IMR-90 (cell line): ENCODE data around the gene TDRD12. TPM values are rescaled to one million over a fixed set of nuclear protein-coding genes. Genes with fewer than 3 reads are reported as not detected.

Source experiments
- ATAC-seq: fragments of 200-7000 bp; cut with Tn5 transposase; 2 replicates; pipeline ENCODE4 v1.9.1; 2020; ENCODE audit warnings: low read depth, mild to moderate bottlenecking, moderate library complexity
- BruUV-seq: library from RNA; stranded (reverse); fragments of 400-500 nt; replicated peaks from 2 replicates; lab custom pipeline; 2021; lab: Mats Ljungman, UMichigan
- CTCF ChIA-PET: fragments of 300-600 bp; formaldehyde crosslinking; extraction: SDS; loops from one replicate; lab custom pipeline; 2021; ENCODE audit warnings: antibody characterized with exemption; lab: Yijun Ruan, JAX
- POLR2A ChIA-PET: fragments of 300-600 bp; sonication (Branson Sonifier 250); formaldehyde crosslinking; loops from one replicate; lab custom pipeline; 2022; ENCODE audit warnings: antibody characterized with exemption; ENCODE audit not compliant: unreplicated experiment; lab: Charles Lee
- DNase-seq: peaks from one replicate; pipeline ENCODE4 v3.0.0; 2013
- H2AFZ ChIP-seq: replicated peaks from 2 replicates; pipeline ENCODE3; 2013; ENCODE audit warnings: low read length, mild to moderate bottlenecking; ENCODE audit not compliant: poor library complexity
- H2AK5ac ChIP-seq: 2 replicates; pipeline ENCODE4 v1.6.1; 2013; ENCODE audit warnings: low read depth, low read length, inconsistent platforms
- H2AK9ac ChIP-seq: replicated peaks from 2 replicates; pipeline ENCODE3; 2013; ENCODE audit warnings: mild to moderate bottlenecking, low read depth, low read length, moderate library complexity; ENCODE audit not compliant: poor library complexity
- H2BK120ac ChIP-seq: 2 replicates; pipeline ENCODE4 v1.6.1; 2013; ENCODE audit warnings: low read depth, low read length, inconsistent platforms
- H2BK15ac ChIP-seq: 3 replicates; pipeline ENCODE4 v1.6.1; 2013; ENCODE audit warnings: low read depth, low read length, inconsistent platforms
- H2BK20ac ChIP-seq: 2 replicates; pipeline ENCODE4 v1.6.1; 2013; ENCODE audit warnings: low read depth, mild to moderate bottlenecking, inconsistent platforms, low read length, moderate library complexity
- H2BK5ac ChIP-seq: 2 replicates; pipeline ENCODE4 v1.6.1; 2013; ENCODE audit warnings: mild to moderate bottlenecking, low read depth, low read length, inconsistent platforms; ENCODE audit not compliant: poor library complexity, severe bottlenecking
- H3K14ac ChIP-seq: replicated peaks from 2 replicates; pipeline ENCODE4 v1.6.1; 2013; ENCODE audit warnings: low read depth, low read length, inconsistent platforms
- H3K18ac ChIP-seq: 2 replicates; pipeline ENCODE4 v1.6.1; 2013; ENCODE audit warnings: low read depth, low read length, control low read depth
- H3K23ac ChIP-seq: 2 replicates; pipeline ENCODE4 v1.6.1; 2013; ENCODE audit warnings: low read depth, low read length, inconsistent platforms
- H3K27ac ChIP-seq: 2 replicates; pipeline ENCODE4 v1.5.1; 2013; ENCODE audit warnings: mild to moderate bottlenecking, control low read depth, low read length; ENCODE audit not compliant: insufficient read depth
- H3K27me3 ChIP-seq: 2 replicates; pipeline ENCODE4 v1.6.1; 2013; ENCODE audit warnings: low read length; ENCODE audit not compliant: control insufficient read depth, insufficient read depth
- H3K36me3 ChIP-seq: 2 replicates; pipeline ENCODE4 v1.6.1; 2013; ENCODE audit warnings: low read length, mixed read lengths; ENCODE audit not compliant: control insufficient read depth, insufficient read depth
- H3K4ac ChIP-seq: 2 replicates; pipeline ENCODE4 v1.6.1; 2013; ENCODE audit warnings: low read depth, low read length, inconsistent platforms
- H3K4me1 ChIP-seq: 2 replicates; pipeline ENCODE4 v1.6.1; 2013; ENCODE audit warnings: low read length, mixed read lengths; ENCODE audit not compliant: control insufficient read depth, insufficient read depth
- H3K4me2 ChIP-seq: 2 replicates; pipeline ENCODE4 v1.6.1; 2013; ENCODE audit warnings: low read depth, mild to moderate bottlenecking, control low read depth, low read length, moderate library complexity
- H3K4me3 ChIP-seq: 2 replicates; pipeline ENCODE4 v1.5.1; 2013; ENCODE audit warnings: low read depth, mild to moderate bottlenecking, control low read depth, low read length, moderate library complexity; ENCODE audit not compliant: insufficient read depth
- H3K56ac ChIP-seq: 2 replicates; pipeline ENCODE4 v1.6.1; 2013; ENCODE audit warnings: low read length, inconsistent platforms; ENCODE audit not compliant: insufficient read depth; ENCODE audit errors: extremely low read depth
- H3K79me1 ChIP-seq, 2 experiments: 2 replicates each; pipeline ENCODE4 v1.6.1; 2013; ENCODE audit warnings: low read length in 2 of 2, inconsistent platforms in 1 of 2, low read depth in 1 of 2
- H3K9ac ChIP-seq: 2 replicates; pipeline ENCODE4 v1.6.1; 2013; ENCODE audit warnings: low read depth, low read length, control low read depth
- H3K9me1 ChIP-seq: 2 replicates; pipeline ENCODE4 v1.6.1; 2013; ENCODE audit warnings: low read length, inconsistent platforms; ENCODE audit not compliant: insufficient read depth
- H3K9me3 ChIP-seq: 2 replicates; pipeline ENCODE4 v1.6.1; 2013; ENCODE audit warnings: low read length; ENCODE audit not compliant: control insufficient read depth, insufficient read depth
- H4K20me1 ChIP-seq: 2 replicates; pipeline ENCODE4 v1.6.1; 2013; ENCODE audit warnings: low read length, inconsistent platforms; ENCODE audit not compliant: insufficient read depth
- H4K5ac ChIP-seq: 2 replicates; pipeline ENCODE4 v1.6.1; 2013; ENCODE audit warnings: mild to moderate bottlenecking, low read depth, low read length, control low read depth
- H4K8ac ChIP-seq, 2 experiments: 2 replicates each; pipeline ENCODE4 v1.6.1; 2013; ENCODE audit warnings: low read depth in 2 of 2, low read length in 2 of 2, control low read depth in 1 of 2, inconsistent platforms in 1 of 2
- H4K91ac ChIP-seq: 2 replicates; pipeline ENCODE4 v1.6.1; 2013; ENCODE audit warnings: low read depth, low read length, inconsistent platforms; ENCODE audit not compliant: insufficient read depth
- CEBPB ChIP-seq: IDR thresholded peaks from 2 replicates; pipeline ENCODE4 v1.6.1; 2012; ENCODE audit warnings: low read depth, low read length, improper control_type of control experiment
- CHD1 ChIP-seq: IDR thresholded peaks from 2 replicates; pipeline ENCODE4 v1.6.1; 2012; ENCODE audit warnings: low read depth, low read length, improper control_type of control experiment
- FOS ChIP-seq: fragments of 150-350 bp; IDR thresholded peaks from 2 replicates; pipeline ENCODE4 v1.6.1; 2016; ENCODE audit warnings: low read depth, low read length
- MAFK ChIP-seq: IDR thresholded peaks from 2 replicates; pipeline ENCODE4 v1.6.1; 2012; ENCODE audit warnings: low read depth, low read length, improper control_type of control experiment
- RAD21 ChIP-seq: IDR thresholded peaks from 2 replicates; pipeline ENCODE4 v1.6.1; 2012; ENCODE audit warnings: low read length, improper control_type of control experiment
- RCOR1 ChIP-seq: IDR thresholded peaks from 2 replicates; pipeline ENCODE4 v1.6.1; 2012; ENCODE audit warnings: mild to moderate bottlenecking, low read length, improper control_type of control experiment; ENCODE audit not compliant: insufficient replicate concordance
- SMC3 ChIP-seq: fragments of 150-350 bp; IDR thresholded peaks from 2 replicates; pipeline ENCODE4 v1.6.1; 2016; ENCODE audit warnings: low read depth, mild to moderate bottlenecking, antibody characterized with exemption, low read length, moderate library complexity
- WGBS, 2 experiments: methylation state at CpG; one replicate each; pipeline versions ENCODE4 v1.1.5 to v1.1.7; 2013; ENCODE audit warnings: missing lambda C conversion rate in 2 of 2; ENCODE audit not compliant: insufficient read length in 1 of 2; ENCODE audit errors: extremely low coverage in 2 of 2; 5-methylcytosine and 5-hydroxymethylcytosine counted together
- dilution Hi-C: fragments of 300-500 bp; cut with HindIII; formaldehyde crosslinking; loops from one replicate; pipeline ENCODE4 v1.14.3; 2018; ENCODE audit warnings: low sequenced_read_pairs; ENCODE audit not compliant: unreplicated experiment
- in situ Hi-C: fragments of 300-500 bp; cut with MboI; formaldehyde crosslinking; loops from 3 replicates; pipeline ENCODE4 v1.14.3; 2019; ENCODE audit warnings: low sequenced_read_pairs, inconsistent platforms, mixed read lengths
- intact Hi-C: fragments of 100-400 bp; cut with micrococcal nuclease; formaldehyde crosslinking; loops from 2 replicates; pipeline ENCODE4 v1.10.0; 2022
- polyA plus RNA-seq, 3 experiments: library from polyadenylated mRNA; depleted of rRNA; stranded (reverse); fragments of >200 nt; gene quantifications; 2 replicates each; pipeline ENCODE4 v1.2.3, GENCODE V29; 2012; ENCODE audit warnings: low replicate concordance in 1 of 3
- total RNA-seq: library from RNA; depleted of rRNA; stranded (reverse); fragments of >200 nt; gene quantifications from 2 replicates; pipeline ENCODE4 v1.2.3, GENCODE V29; 2012

Gene TDRD12
- total and polyA plus RNA-seq, 2 of the 4 experiments (the other 2 are of a cell fraction) = under 0.01 to 0.07 TPM

GRCh38 chr19:32798201-32798600, 78.6 kb downstream of the TDRD12 start:
- H2BK120ac ChIP-seq = no peak overlapping the region
- POLR2A ChIA-PET = no interaction called here
- H4K91ac ChIP-seq = no peak overlapping the region
- no peak overlapping the region for H3K56ac ChIP-seq
- no peak overlapping the region for H2AK9ac ChIP-seq
- peaks cover 5% of the 10 kb centered on the region; the same call in 1 of the 2 replicates for H3K27me3 ChIP-seq
- no peak overlapping the region for H4K8ac ChIP-seq
- CTCF ChIA-PET = no interaction called here
- H3K4me2 ChIP-seq = no peak overlapping the region
- no peaks in the 10 kb centered on the region for H3K9me3 ChIP-seq
- H3K9ac ChIP-seq = no peak overlapping the region
- no peak overlapping the region for H3K4me3 ChIP-seq
- no peaks in the 10 kb centered on the region for H3K4me1 ChIP-seq
- H2AFZ ChIP-seq = no peak overlapping the region
- WGBS, 2 experiments = 70% methylated on average over 2 of the region's 4 CpGs; no CpG with 5 or more reads in 1 of the 2 experiments
- no peaks in the 10 kb centered on the region for H3K36me3 ChIP-seq
- dilution Hi-C loops = no loop called here
- no peak overlapping the region for H2BK5ac ChIP-seq
- no peaks in the 10 kb centered on the region for H3K9me1 ChIP-seq
- H4K20me1 ChIP-seq = no peaks in the 10 kb centered on the region
- in situ Hi-C loops = no loop called here
- TF ChIP-seq RCOR1 (no peak), CHD1 (no peak), SMC3 (no peak), MAFK (no peak), RAD21 (no peak), FOS (no peak), CEBPB (no peak)
- ATAC-seq (no peak), DNase-seq (no peak)
- intact Hi-C loops = no loop called here
- BruUV-seq = no TSS peak
- no peaks in the 10 kb centered on the region for H3K79me1 ChIP-seq
- no peak overlapping the region for H3K14ac ChIP-seq
- no peak overlapping the region for H2BK20ac ChIP-seq
- no peak overlapping the region for H4K5ac ChIP-seq
- no peak overlapping the region for H3K4ac ChIP-seq
- H3K18ac ChIP-seq = no peak overlapping the region
- no peak overlapping the region for H3K23ac ChIP-seq
- H2AK5ac ChIP-seq = no peak overlapping the region
- no peak overlapping the region for H3K27ac ChIP-seq
- no peak overlapping the region for H2BK15ac ChIP-seq
